Activated naive CD8-positive, alpha-beta T cell treated with anti-CD3 and anti-CD28 coated beads, Interleukin-2, amount 10 ng/mL, durations not matched to agents 7 days and 5 days (primary cell): Measurements from ENCODE around the gene MINDY4B. TPM values are rescaled to one million over a fixed set of nuclear protein-coding genes. Genes with fewer than 3 reads are reported as not detected.

Experiments used
- ATAC-seq: fragments of 150-1000 bp; cut with Tn5 transposase; one replicate; pipeline ENCODE4 v1.10.0; 2021; ENCODE audit warnings: low read depth, moderate library complexity
- POLR2A ChIA-PET: fragments of 350-600 bp; sonication (Branson Sonifier 250); formaldehyde crosslinking; loops from one replicate; lab custom pipeline; 2021; ENCODE audit warnings: antibody characterized with exemption; lab: Charles Lee
- DNase-seq: peaks from one replicate; pipeline ENCODE4 v3.0.0; 2021
- H3K27ac Mint-ChIP-seq: one replicate; pipeline ENCODE4 v1.8.0; 2022; ENCODE audit warnings: mild to moderate bottlenecking, mixed read lengths
- H3K27me3 Mint-ChIP-seq: one replicate; pipeline ENCODE4 v1.8.0; 2022; ENCODE audit warnings: mild to moderate bottlenecking, moderate library complexity, mixed read lengths
- H3K36me3 Mint-ChIP-seq: one replicate; pipeline ENCODE4 v1.8.0; 2021; ENCODE audit warnings: mild to moderate bottlenecking, mixed read lengths
- H3K4me1 Mint-ChIP-seq: one replicate; pipeline ENCODE4 v1.8.0; 2021; ENCODE audit warnings: mixed read lengths
- H3K4me3 Mint-ChIP-seq: one replicate; pipeline ENCODE4 v1.8.0; 2022; ENCODE audit warnings: mild to moderate bottlenecking, moderate library complexity, mixed read lengths
- H3K9me3 Mint-ChIP-seq: one replicate; pipeline ENCODE4 v1.8.0; 2021; ENCODE audit warnings: mixed read lengths
- total RNA-seq, 2 experiments: library from RNA; stranded (reverse); gene quantifications; one replicate each; pipeline ENCODE4 v1.2.3, GENCODE V29; 2021

Gene MINDY4B
- total RNA-seq, 2 experiments from 2014 or later = not detected

DNA sequence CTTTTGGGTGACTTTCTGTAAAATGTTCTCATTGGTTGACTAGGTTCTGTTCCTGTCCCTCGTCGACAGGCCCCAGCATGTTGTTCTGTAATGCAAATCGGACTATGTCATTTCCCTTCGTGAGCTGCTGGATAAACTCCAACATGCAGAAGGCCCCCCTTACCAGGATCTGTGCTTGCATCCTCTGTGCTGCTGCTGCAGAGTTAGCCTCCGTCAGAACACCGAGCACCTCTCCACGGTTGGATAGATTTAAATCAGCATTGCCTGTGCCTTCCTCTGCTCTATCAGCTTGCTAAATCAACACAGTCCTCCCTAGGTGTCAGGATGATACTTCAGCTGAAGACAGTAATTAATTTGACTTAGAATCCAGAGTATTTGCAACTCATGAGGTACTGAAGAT is 12.7 kb upstream of the MINDY4B start:
- POLR2A ChIA-PET = no interaction called here
- H3K27me3 Mint-ChIP-seq = peaks cover 8% of the 10 kb centered on the region
- H3K36me3 Mint-ChIP-seq = no peaks in the 10 kb centered on the region
- ATAC-seq (no peak), DNase-seq (no peak)
- H3K27ac Mint-ChIP-seq = no peak overlapping the region
- no peaks in the 10 kb centered on the region for H3K9me3 Mint-ChIP-seq
- H3K4me1 Mint-ChIP-seq = no peaks in the 10 kb centered on the region
- no peak overlapping the region for H3K4me3 Mint-ChIP-seq

DNA sequence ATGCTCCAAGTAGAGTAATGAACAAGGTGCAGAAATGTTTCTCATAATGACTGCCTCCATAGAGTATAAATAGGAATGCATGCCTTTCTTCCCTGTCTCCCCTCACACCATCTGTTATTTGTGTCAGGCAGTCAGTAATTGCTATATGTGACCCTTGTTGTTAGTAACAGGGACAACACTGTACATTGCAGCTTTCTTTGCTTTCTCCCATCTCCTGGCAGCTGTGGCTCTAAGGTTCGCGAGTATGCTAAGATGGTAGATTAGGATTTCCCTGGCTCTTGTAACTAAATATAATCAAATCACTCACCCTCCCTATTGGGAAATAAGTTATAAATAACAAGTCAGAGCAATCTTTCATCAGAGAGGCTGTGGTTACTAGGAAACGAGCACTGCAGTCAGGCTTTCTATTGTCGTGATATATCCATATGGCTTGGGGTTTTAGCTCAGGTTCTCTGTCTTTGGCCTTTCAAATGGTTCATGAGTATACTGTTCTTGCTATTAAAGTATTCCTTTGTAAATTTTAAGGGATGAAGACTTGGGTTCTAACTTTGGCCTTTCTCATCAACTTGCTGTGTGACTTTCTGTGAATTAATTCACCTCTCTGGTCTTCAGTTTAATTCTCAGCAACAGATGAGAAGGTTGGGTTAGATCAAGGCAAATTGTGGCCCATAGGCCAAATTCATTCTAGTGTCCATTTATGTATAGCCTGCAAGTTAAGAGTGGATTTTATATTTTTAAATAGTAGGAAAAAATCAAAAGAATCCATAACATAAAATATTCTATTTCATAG is 8.1 kb upstream of the MINDY4B start:
- POLR2A ChIA-PET = no interaction called here
- Mint-ChIP-seq H3K27me3 (peaks cover 8% of the 10 kb centered on the region), H3K9me3 (no peaks in the 10 kb centered on the region), H3K36me3 (no peaks in the 10 kb centered on the region), H3K27ac (no peak overlapping the region), H3K4me1 (no peaks in the 10 kb centered on the region), H3K4me3 (no peak overlapping the region)
- no peak for DNase-seq
- no peak for ATAC-seq

DNA sequence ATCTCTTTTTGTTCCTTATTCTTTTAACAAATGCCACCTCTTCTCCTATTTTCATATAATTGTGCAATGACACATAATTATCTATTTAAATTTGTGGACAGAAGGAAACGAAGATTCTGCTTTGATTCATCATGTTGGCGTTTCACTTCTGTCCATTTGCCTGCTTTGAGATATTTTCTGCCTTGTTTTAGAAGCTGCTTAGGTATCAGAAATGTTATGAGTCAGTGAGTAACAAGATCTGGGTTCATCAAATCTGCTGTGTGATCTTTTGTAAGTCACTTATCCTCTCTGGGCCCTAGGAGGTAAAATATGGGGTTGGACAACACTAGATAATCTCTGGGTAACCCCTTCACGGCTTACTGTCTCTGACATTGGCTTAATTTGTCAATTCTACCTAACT is 7.3 kb upstream of the MINDY4B start:
- peaks cover 13% of the 10 kb centered on the region for H3K27me3 Mint-ChIP-seq
- no peaks in the 10 kb centered on the region for H3K4me1 Mint-ChIP-seq
- ATAC-seq (no peak), DNase-seq (no peak)
- H3K9me3 Mint-ChIP-seq = no peaks in the 10 kb centered on the region
- H3K36me3 Mint-ChIP-seq = no peaks in the 10 kb centered on the region
- no peak overlapping the region for H3K4me3 Mint-ChIP-seq
- POLR2A ChIA-PET = no interaction called here
- H3K27ac Mint-ChIP-seq = no peak overlapping the region

DNA sequence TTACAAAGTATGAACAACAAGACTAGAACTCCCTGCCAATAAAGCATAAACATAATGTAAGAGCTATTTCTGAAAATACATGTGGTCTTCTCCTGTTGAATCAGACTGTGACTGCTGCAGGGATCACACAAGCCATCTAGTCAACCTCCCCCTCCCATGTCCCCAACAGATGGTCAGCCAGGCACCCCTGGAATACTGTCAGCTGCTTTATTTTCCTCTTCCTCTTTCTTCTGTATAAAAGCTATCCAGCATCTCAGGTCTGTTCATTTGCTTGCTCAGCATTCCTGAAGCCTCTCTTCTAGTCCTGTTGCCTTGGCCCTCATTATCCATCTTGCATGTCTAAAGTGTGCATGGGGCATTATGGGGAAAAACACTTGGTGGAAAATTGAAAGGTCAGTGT is 6.5 kb upstream of the MINDY4B start:
- no peak for DNase-seq
- H3K4me1 Mint-ChIP-seq = no peaks in the 10 kb centered on the region
- no peaks in the 10 kb centered on the region for H3K9me3 Mint-ChIP-seq
- POLR2A ChIA-PET = no interaction called here
- peaks cover 17% of the 10 kb centered on the region for H3K27me3 Mint-ChIP-seq
- H3K4me3 Mint-ChIP-seq = no peak overlapping the region
- ATAC-seq = no peak
- no peak overlapping the region for H3K27ac Mint-ChIP-seq
- H3K36me3 Mint-ChIP-seq = no peaks in the 10 kb centered on the region

DNA sequence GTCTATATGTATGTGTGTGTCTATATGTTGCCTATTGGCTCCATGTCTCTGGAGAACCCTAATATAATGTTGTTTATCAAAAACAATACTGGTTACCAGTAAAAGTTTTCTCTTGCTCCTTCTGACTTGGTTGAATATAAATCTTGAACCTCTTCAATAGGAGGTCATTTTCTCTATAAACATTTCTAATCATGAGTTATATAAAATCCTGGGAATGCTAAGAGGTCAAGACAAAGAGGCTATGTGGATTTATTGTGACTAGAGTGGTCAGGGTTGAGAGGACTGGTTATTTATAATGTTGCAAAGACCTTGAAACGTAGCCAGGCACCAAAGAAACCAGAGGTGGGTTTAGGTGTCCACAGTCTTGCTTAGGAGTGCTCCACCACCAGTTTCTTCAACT is 1.2 kb upstream of the MINDY4B start:
- Mint-ChIP-seq H3K4me1 (no peaks in the 10 kb centered on the region), H3K27ac (no peak overlapping the region), H3K27me3 (peaks cover 41% of the 10 kb centered on the region), H3K9me3 (no peaks in the 10 kb centered on the region), H3K36me3 (no peaks in the 10 kb centered on the region), H3K4me3 (no peak overlapping the region)
- DNase-seq (no peak), ATAC-seq (no peak)
- POLR2A ChIA-PET = no interaction called here

DNA sequence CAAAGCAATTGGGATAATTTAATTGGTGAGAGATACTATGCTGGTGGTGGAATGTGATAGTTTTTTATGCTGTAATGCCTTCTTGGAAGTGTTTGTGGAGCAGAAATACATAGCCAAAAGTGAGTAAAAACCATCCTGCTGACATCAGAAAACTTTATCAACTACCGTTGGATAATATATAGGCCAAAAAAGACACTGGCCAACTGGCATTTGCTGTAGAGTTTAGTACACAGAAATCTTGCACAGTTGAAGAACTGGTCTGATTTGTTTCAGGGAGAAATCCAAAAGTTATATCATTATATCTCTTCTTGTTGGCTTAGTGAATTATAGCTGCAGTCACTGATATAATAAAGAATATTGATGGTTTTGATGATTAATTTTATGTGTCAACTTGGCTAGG is 507 bp upstream of the MINDY4B start:
- POLR2A ChIA-PET = no interaction called here
- Mint-ChIP-seq H3K4me1 (no peaks in the 10 kb centered on the region), H3K9me3 (no peaks in the 10 kb centered on the region), H3K4me3 (no peak overlapping the region), H3K27me3 (peaks cover 42% of the 10 kb centered on the region), H3K36me3 (no peaks in the 10 kb centered on the region), H3K27ac (no peak overlapping the region)
- no peak for ATAC-seq
- no peak for DNase-seq

DNA sequence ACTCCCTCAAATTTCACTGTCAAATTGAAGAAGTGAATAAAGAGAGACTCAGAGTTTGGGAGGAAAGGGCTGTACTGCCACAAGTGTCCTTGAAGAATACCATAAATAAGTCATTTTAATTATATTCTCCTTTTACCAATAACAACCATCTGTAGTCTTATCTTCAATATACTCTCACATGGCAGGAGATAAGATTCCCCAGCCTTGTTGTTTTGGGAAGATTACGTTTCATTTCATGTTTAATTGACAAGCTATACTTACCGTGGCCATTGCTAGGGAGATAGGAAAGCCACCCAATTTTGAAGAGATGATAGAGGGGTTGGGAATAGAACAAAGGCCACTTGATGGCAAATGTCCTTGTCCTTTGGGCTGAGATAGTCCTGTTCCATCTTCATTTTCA is 2.3 kb downstream of the MINDY4B start:
- POLR2A ChIA-PET = no interaction called here
- H3K4me3 Mint-ChIP-seq = no peak overlapping the region
- H3K27me3 Mint-ChIP-seq = peaks cover 41% of the 10 kb centered on the region
- H3K4me1 Mint-ChIP-seq = no peaks in the 10 kb centered on the region
- H3K36me3 Mint-ChIP-seq = no peaks in the 10 kb centered on the region
- H3K9me3 Mint-ChIP-seq = no peaks in the 10 kb centered on the region
- no peak overlapping the region for H3K27ac Mint-ChIP-seq
- ATAC-seq (no peak), DNase-seq (no peak)

DNA sequence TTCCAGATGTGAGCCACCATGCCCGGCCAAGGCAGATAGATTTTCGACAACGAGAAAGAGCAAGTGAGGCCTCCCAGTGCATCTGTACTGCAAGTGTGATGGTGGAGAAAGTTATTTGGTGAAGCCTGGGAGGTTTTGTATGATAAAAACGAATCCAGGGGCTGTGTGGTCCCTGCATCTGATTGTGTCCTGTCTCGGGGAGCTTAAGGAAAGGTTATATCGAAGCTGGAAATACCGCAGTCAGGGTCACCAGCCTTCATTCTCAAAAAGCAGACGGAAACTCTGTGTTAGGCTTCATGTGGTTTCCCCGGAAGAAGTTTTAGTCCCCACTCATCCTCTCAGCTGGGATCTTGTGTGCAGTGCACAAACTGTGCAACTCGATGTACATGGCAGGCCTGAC is 3.4 kb downstream of the MINDY4B start:
- Mint-ChIP-seq H3K27ac (no peak overlapping the region), H3K27me3 (peaks cover 32% of the 10 kb centered on the region), H3K36me3 (no peaks in the 10 kb centered on the region), H3K4me1 (no peaks in the 10 kb centered on the region), H3K4me3 (no peak overlapping the region), H3K9me3 (no peaks in the 10 kb centered on the region)
- POLR2A ChIA-PET = no interaction called here
- DNase-seq (no peak), ATAC-seq (no peak)

DNA sequence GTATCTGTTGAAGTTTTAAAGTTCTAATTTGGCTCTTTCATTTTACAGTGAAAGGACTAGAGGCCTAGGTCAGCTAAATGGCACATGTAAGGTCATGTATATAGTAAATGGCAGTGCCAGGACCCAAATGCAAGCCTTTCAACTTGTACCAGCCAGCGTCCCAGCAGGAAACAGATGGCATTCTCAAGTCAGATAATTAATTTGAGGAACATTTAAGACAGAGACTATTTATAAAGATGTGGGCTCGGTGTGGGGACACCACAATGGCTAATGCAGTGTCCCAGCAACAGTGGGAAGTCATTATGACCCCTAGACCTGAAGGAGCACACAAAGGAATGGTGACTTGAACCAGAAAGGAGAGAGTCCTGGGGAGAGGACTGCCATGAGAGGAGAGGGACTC is 6.1 kb downstream of the MINDY4B start:
- ATAC-seq (no peak), DNase-seq (no peak)
- Mint-ChIP-seq H3K4me3 (no peak overlapping the region), H3K4me1 (no peaks in the 10 kb centered on the region), H3K27me3 (peaks cover 18% of the 10 kb centered on the region), H3K36me3 (no peaks in the 10 kb centered on the region), H3K9me3 (no peaks in the 10 kb centered on the region), H3K27ac (no peak overlapping the region)
- POLR2A ChIA-PET = no interaction called here

DNA sequence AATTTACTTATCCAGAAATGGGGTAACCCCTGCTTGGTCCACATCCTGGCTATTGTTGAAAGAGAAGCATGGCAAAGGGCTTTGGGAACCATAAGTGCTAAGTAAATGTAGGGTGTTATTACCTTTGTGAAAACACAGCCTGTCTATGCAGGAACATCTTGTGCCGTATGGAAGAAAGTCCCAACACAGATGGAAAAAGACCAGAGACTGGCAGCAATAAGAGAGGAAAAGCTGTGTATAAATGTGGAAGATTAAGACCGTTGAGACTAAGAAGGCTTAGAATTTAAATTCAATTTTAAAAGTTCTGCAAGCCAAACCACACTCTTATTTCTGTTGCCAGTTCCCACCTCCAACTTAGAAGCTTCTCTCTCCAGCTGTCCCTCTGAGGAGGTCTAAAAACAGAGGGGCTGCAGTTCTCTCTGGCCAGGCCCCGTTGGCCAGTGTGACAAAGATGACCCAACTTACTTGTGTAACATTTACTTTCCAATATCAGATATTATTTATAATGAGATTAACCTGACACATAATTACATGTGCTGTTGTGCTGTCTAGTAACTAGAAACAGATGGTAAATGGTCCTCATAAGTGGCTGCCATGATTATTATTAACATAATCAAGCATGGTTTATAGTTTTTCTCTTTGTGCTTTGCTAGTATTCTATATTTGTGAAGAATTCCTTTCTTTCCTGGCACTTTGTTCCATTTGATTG is 7.0 kb downstream of the MINDY4B start:
- Mint-ChIP-seq H3K4me3 (no peak overlapping the region), H3K36me3 (no peaks in the 10 kb centered on the region), H3K27ac (no peak overlapping the region), H3K9me3 (no peaks in the 10 kb centered on the region), H3K4me1 (no peaks in the 10 kb centered on the region), H3K27me3 (peaks cover 13% of the 10 kb centered on the region)
- no peak for ATAC-seq
- DNase-seq = no peak
- POLR2A ChIA-PET = no interaction called here

DNA sequence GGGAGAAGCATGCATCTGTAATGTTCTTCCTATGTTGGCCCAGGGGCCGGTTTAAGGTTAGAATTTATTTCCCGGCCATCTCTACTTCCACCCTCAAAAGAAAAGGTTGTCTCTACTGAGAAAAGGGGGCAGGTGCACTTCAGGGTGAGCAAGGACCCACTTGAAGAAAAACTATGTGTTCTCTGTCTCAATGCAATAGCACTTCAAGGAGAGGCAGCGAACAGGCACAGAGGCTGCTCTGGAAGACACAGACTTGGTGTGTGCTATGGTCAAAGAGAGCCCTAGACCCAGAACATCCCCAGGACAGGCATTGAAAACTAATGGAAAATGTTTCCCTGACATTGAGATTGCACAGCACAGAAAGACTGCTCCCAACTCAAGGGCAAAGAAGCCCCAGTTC is 7.6 kb downstream of the MINDY4B start:
- ATAC-seq (no peak), DNase-seq (no peak)
- no peaks in the 10 kb centered on the region for H3K9me3 Mint-ChIP-seq
- no peak overlapping the region for H3K27ac Mint-ChIP-seq
- POLR2A ChIA-PET = no interaction called here
- H3K36me3 Mint-ChIP-seq = no peaks in the 10 kb centered on the region
- no peak overlapping the region for H3K4me3 Mint-ChIP-seq
- H3K27me3 Mint-ChIP-seq = peaks cover 12% of the 10 kb centered on the region
- no peaks in the 10 kb centered on the region for H3K4me1 Mint-ChIP-seq

DNA sequence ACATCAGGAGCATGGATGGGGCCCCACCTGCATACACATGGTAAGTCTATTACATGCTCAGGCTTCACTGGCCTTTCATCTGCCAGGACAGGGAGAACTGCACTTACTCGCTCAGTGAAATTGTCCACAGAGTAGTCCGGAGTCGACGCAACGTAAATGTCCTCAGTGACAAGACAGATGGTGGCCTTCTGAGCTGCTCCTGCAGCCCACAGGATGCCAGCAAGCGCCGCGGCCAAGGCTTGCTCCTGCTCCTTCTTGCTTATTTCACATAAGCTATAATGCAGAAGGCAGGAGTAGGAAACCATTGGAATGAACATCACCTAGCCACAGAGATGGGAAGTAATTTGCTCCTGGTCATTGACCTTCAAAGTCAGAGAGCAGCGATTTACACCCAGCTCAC is 14.4 kb downstream of the MINDY4B start:
- ATAC-seq (no peak), DNase-seq (no peak)
- no peaks in the 10 kb centered on the region for H3K4me1 Mint-ChIP-seq
- H3K4me3 Mint-ChIP-seq = no peak overlapping the region
- H3K27ac Mint-ChIP-seq = no peak overlapping the region
- no peaks in the 10 kb centered on the region for H3K9me3 Mint-ChIP-seq
- H3K36me3 Mint-ChIP-seq = no peaks in the 10 kb centered on the region
- POLR2A ChIA-PET = no interaction called here
- H3K27me3 Mint-ChIP-seq = peaks cover 16% of the 10 kb centered on the region

DNA sequence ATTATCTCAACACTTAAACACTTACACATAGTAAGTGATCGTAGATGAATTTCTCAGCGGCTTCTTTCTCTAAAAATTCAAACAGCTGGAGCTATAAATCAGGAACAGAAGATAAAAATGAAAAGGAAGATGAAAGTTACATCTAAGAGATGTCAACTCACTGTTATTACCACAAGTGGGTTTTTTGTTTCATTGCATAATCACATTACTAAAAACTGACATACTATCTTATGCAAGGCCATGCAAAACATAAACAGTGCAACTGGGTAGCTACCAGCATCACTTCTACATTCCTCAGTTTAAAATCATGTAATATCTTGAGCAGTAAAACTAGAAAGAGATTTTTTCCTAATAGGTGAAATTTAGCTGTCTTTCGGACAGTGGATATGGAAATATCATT is 14.9 kb downstream of the MINDY4B start:
- H3K9me3 Mint-ChIP-seq = no peaks in the 10 kb centered on the region
- ATAC-seq (no peak), DNase-seq (no peak)
- H3K36me3 Mint-ChIP-seq = no peaks in the 10 kb centered on the region
- H3K27ac Mint-ChIP-seq = no peak overlapping the region
- POLR2A ChIA-PET = no interaction called here
- peaks cover 18% of the 10 kb centered on the region for H3K27me3 Mint-ChIP-seq
- no peak overlapping the region for H3K4me3 Mint-ChIP-seq
- no peaks in the 10 kb centered on the region for H3K4me1 Mint-ChIP-seq

DNA sequence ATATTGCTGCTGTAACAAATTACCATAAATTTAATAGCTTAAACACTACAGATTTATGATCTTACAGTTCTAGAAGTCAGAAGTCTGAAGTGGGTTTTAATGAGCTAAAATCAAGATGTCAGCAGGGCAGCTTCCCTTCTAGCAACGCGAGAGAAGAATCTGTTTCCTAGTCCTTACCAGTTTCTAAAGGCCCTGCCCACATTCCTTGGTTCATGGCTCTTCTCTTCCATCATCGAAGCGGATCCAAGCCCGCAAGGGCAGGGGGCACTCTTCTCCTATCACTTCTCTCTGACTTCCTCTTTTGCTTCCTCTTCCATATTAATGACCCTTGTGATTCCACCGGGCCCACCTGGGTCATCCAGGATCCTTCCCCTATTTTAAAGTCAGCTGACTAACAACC is 16.1 kb downstream of the MINDY4B start:
- Mint-ChIP-seq H3K27me3 (peaks cover 22% of the 10 kb centered on the region), H3K4me1 (no peaks in the 10 kb centered on the region), H3K36me3 (no peaks in the 10 kb centered on the region), H3K9me3 (no peaks in the 10 kb centered on the region), H3K27ac (no peak overlapping the region), H3K4me3 (no peak overlapping the region)
- ATAC-seq (no peak), DNase-seq (no peak)
- POLR2A ChIA-PET = no interaction called here
